DOHH2 (cell line): ENCODE data around the gene IGLON5.

ENCODE experiments used
- H3F3A ChIP-seq: fragments of 200-600 bp; sonication (generic), shearing (Covaris generic); 2 replicates; pipeline ENCODE4 v1.6.0; 2016; ENCODE audit warnings: antibody characterized with exemption, mild to moderate bottlenecking; ENCODE audit not compliant: control insufficient read depth, insufficient read depth
- H3K27ac ChIP-seq: fragments of 200-600 bp; sonication (generic); 2 replicates; pipeline ENCODE4 v1.5.1; 2014; ENCODE audit warnings: low read depth, mild to moderate bottlenecking, low read length, moderate library complexity
- H3K27me3 ChIP-seq: fragments of 200-600 bp; sonication (generic); 2 replicates; pipeline ENCODE4 v1.6.1; 2014; ENCODE audit warnings: mild to moderate bottlenecking, low read length, mixed read lengths; ENCODE audit not compliant: control insufficient read depth
- H3K36me3 ChIP-seq: fragments of 200-600 bp; sonication (generic); 2 replicates; pipeline ENCODE4 v1.6.1; 2014; ENCODE audit warnings: mild to moderate bottlenecking, low read length, moderate library complexity, mixed read lengths; ENCODE audit not compliant: control insufficient read depth
- H3K4me1 ChIP-seq: fragments of 200-600 bp; sonication (generic); 2 replicates; pipeline ENCODE4 v1.6.1; 2014; ENCODE audit warnings: mild to moderate bottlenecking, low read length, mixed read lengths; ENCODE audit not compliant: control insufficient read depth
- H3K4me2 ChIP-seq: fragments of 200-600 bp; sonication (generic); 2 replicates; pipeline ENCODE4 v1.6.0; 2014; ENCODE audit warnings: mild to moderate bottlenecking, low read length, moderate library complexity
- H3K4me3 ChIP-seq: fragments of 200-600 bp; sonication (generic); 2 replicates; pipeline ENCODE4 v1.5.1; 2014; ENCODE audit warnings: mild to moderate bottlenecking, low read length, mixed read lengths
- H3K79me2 ChIP-seq: fragments of 200-600 bp; sonication (generic); 2 replicates; pipeline ENCODE4 v1.6.1; 2014; ENCODE audit warnings: mild to moderate bottlenecking, low read length, mixed read lengths; ENCODE audit not compliant: control insufficient read depth
- H3K9me2 ChIP-seq: fragments of 200-600 bp; sonication (generic); replicated peaks from 2 replicates; pipeline ENCODE4 v1.6.1; 2014; ENCODE audit warnings: mild to moderate bottlenecking, low read length, mixed read lengths; ENCODE audit not compliant: control insufficient read depth
- H3K9me3 ChIP-seq: fragments of 200-600 bp; sonication (generic); 2 replicates; pipeline ENCODE4 v1.6.1; 2014; ENCODE audit warnings: antibody characterized with exemption, low read length, mixed read lengths; ENCODE audit not compliant: control insufficient read depth, insufficient read depth
- H4K20me1 ChIP-seq: fragments of 200-600 bp; sonication (generic); 2 replicates; pipeline ENCODE4 v1.6.0; 2014; ENCODE audit warnings: low read depth, mild to moderate bottlenecking, antibody characterized with exemption, low read length, moderate library complexity; ENCODE audit not compliant: control insufficient read depth, insufficient read depth
- CTCF ChIP-seq: fragments of 200-600 bp; sonication (generic); IDR thresholded peaks from one replicate; pipeline ENCODE4 v1.5.1; 2014; ENCODE audit warnings: antibody characterized with exemption, mild to moderate bottlenecking, low read depth, low read length; ENCODE audit not compliant: poor library complexity, severe bottlenecking
- EZH2phosphoT487 ChIP-seq: fragments of 200-600 bp; sonication (generic); IDR thresholded peaks from 2 replicates; pipeline ENCODE4 v1.6.1; 2017; ENCODE audit warnings: borderline replicate concordance, mild to moderate bottlenecking, antibody characterized with exemption, low read length, moderate library complexity, mixed read lengths

IGLON5 gene

GRCh38 chr19:51320280-51320657 is 8.8 kb downstream of the IGLON5 start:
- no peaks in the 10 kb centered on the region for H3K4me1 ChIP-seq
- H3K9me3 ChIP-seq: no peaks in the 10 kb centered on the region
- H3K27ac ChIP-seq: no peak overlapping the region
- H4K20me1 ChIP-seq: no peaks in the 10 kb centered on the region
- no peaks in the 10 kb centered on the region for H3F3A ChIP-seq
- H3K79me2 ChIP-seq: no peaks in the 10 kb centered on the region
- H3K4me2 ChIP-seq: no peak overlapping the region
- no peaks in the 10 kb centered on the region for H3K9me2 ChIP-seq
- no peak for TF ChIP-seq CTCF
- no peak for TF ChIP-seq EZH2phosphoT487
- no peak overlapping the region for H3K4me3 ChIP-seq
- no peaks in the 10 kb centered on the region for H3K36me3 ChIP-seq
- no peaks in the 10 kb centered on the region for H3K27me3 ChIP-seq

GRCh38 chr19:51321799-51322198 is 10.4 kb downstream of the IGLON5 start:
- H3K9me2 ChIP-seq: no peaks in the 10 kb centered on the region
- no peak overlapping the region for H3K4me3 ChIP-seq
- H3K27me3 ChIP-seq: no peaks in the 10 kb centered on the region
- no peak overlapping the region for H3K27ac ChIP-seq
- no peak overlapping the region for H3K4me2 ChIP-seq
- H3K79me2 ChIP-seq: no peaks in the 10 kb centered on the region
- H4K20me1 ChIP-seq: no peaks in the 10 kb centered on the region
- H3K9me3 ChIP-seq: no peaks in the 10 kb centered on the region
- no peaks in the 10 kb centered on the region for H3K4me1 ChIP-seq
- TF ChIP-seq EZH2phosphoT487 (no peak), CTCF (no peak)
- no peaks in the 10 kb centered on the region for H3K36me3 ChIP-seq
- no peaks in the 10 kb centered on the region for H3F3A ChIP-seq

GRCh38 chr19:51323481-51324166 is 12.2 kb downstream of the IGLON5 start:
- Histone ChIP-seq H3K9me2 (no peaks in the 10 kb centered on the region), H3K9me3 (no peaks in the 10 kb centered on the region), H3K27ac (no peak overlapping the region), H3K79me2 (no peaks in the 10 kb centered on the region), H3K4me1 (no peaks in the 10 kb centered on the region), H3K36me3 (no peaks in the 10 kb centered on the region), H3K4me3 (no peak overlapping the region), H3K4me2 (no peak overlapping the region), H3K27me3 (no peaks in the 10 kb centered on the region), H3F3A (no peaks in the 10 kb centered on the region), H4K20me1 (no peaks in the 10 kb centered on the region)
- TF ChIP-seq EZH2phosphoT487: no peak
- no peak for TF ChIP-seq CTCF
